SH-SY5Y (cell line): Measurements from ENCODE around the gene RANBP17.

Source experiments
- GATA2 ChIP-seq: IDR thresholded peaks from 2 replicates; pipeline ENCODE4 v1.6.1; 2011; ENCODE audit warnings: mild to moderate bottlenecking, low read depth, low read length
- GATA3 ChIP-seq: IDR thresholded peaks from 2 replicates; pipeline ENCODE4 v1.6.1; 2011; ENCODE audit warnings: low read depth, mild to moderate bottlenecking, low read length, moderate library complexity

The RANBP17 gene

DNA sequence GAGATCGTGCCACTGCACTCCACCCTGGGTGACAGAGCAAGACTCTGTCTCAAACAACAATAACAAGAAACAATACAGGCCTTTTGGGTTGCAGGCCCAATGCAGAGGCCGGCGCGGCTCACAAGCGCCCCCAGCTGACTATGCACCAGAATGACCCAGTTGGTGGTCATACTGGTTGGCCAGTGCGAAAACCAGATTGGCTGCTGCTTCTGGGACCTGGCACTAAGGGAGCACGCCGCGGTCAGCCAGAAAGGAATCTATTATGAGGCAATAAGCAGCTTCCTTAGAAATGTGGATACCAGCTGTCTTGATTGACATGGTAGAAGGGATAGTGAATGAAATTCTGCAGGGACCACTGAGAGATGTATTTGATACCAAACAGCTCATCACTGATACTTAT, 35.0 kb downstream of the RANBP17 start:
- TF ChIP-seq GATA2, result no peak
- no peak for TF ChIP-seq GATA3

DNA sequence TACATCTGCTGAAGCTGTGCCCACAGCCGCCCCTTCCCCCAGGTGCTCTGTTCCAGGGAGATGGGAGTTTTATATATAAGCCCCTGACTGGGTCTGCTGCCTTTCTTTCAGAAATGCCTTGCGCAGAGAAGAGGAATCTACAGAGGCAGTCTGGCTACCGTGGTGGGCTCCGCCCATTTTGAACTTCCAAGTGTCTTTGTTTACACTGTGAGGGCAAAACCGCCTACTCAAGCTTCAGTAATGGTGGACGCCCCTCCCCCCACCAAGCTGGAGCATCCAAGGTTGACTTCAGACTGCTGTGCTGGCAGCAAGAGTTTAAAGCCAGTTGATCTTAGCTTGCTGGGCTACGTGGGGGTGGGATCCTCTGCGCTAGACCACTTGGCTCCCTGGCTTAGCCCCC, 41.3 kb downstream of the RANBP17 start:
- TF ChIP-seq GATA3 (no peak), GATA2 (no peak)

DNA sequence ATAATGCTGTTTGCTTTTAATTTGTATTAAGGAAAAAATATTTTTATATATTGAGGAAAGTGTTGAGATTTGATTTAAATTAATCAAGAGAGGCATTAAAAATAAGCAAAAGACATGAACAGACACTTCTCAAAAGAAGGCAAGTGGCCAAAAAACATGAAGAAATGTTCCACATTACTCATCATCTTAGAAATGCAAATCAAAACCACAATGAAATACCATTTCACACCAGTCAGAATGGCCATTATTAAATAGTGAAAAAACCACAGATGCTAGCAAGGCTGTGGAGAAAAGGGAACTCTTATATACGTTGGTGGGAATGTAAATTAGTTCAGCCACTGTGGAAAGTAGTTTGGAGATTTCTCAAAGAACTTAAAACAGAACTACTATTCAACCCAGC, 45.9 kb downstream of the RANBP17 start:
- TF ChIP-seq GATA3, result no peak
- TF ChIP-seq GATA2, result no peak

GRCh38 chr5:170913573-170913972, 51.8 kb downstream of the RANBP17 start:
- TF ChIP-seq GATA2 (no peak), GATA3 (no peak)

DNA sequence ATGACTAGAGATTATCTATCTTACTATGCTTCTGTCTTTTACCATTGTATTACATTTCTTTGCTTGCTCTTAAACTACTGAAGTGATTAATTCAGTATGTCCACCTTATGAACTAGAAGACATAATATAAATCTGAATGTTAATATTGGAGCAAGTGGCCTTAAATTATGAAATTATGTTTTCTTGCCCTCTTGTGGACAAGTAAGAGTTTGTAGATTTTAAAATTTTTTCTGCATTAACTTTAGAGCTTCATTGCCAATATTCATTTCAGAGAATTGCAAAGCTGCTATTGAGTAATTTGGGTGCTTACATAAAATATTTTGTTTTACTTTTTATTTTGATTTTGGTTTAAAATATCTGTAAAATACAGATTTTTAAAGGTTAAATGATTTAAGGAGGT, 55.3 kb downstream of the RANBP17 start:
- TF ChIP-seq GATA3, result no peak
- no peak for TF ChIP-seq GATA2

- no peak for TF ChIP-seq GATA3
- no peak for TF ChIP-seq GATA2
Measured at GRCh38 chr5:170920196-170920595, 58.4 kb downstream of the RANBP17 start.

DNA sequence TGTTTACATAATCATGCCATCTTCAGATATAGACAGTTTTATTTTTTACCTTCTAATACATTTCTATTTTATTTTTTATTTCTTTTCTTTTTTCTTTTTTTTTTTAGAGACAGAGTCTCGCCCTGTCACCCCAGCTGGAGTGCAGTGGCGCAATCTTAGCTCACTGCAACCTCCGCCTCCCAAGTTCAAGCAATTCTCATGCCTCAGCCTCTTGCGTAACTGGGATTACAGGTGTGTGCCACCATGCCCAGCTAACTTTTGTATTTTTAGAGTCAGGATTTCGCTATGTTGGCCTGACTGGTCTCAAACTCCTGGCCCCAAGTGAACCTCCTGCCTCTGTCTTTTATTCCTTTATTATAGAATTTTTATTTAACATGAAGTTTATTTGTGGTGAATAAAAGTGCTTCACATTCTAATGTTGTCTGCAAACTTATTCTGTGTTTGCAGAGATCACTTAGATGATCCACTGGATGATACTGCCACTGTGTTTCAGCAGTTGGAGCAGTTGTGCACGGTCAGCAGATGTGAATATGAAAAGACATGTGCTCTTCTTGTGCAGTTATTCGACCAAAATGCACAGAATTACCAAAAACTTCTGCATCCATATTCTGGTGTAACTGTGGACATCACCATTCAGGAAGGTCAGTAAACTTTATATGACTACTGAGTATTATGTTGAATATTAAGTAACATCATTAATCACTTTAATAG, 62.2 kb downstream of the RANBP17 start:
- no peak for TF ChIP-seq GATA3
- TF ChIP-seq GATA2, result no peak

DNA sequence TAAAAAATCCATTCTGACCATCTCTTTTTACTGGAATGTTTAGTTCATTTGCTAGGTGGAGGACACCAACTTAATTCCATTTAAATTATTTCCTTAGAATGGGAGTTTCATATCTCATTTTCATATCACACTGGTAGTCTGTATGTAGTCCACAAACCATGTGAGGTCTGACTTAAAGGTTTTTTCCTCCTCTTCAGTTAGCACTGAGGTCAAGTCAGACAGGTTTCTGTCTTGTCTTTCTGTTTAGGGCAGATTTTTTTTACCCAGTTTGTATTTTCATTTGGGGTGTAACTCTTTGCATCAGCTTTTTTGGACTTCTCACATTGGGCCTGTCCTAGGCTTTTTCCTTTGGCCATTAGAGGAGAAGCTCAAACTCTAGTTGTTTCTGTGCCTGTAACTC, 75.3 kb downstream of the RANBP17 start:
- TF ChIP-seq GATA3, result no peak
- no peak for TF ChIP-seq GATA2

DNA sequence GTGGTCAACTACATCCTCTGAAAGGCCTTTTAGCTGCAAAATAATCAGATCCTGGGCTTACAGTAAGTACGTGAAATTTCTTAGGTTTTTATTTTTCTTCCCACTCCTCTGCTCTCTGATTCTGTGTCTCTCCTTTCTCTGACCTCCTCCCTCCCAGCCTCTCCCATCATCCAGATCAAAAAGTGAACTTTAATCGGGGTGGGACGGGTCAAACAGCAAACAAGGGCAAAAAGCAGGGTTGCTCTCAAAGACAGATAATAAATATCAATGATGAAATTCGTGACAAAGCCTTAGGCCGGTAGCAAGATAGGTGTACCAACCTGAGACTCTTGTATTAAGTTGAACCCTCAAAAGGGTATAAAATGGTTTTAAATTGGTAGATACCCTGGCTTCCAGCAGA, 76.1 kb downstream of the RANBP17 start:
- TF ChIP-seq GATA3 (no peak), GATA2 (no peak)

GRCh38 chr5:170939178-170939577, 77.4 kb downstream of the RANBP17 start:
- TF ChIP-seq GATA3 (no peak), GATA2 (no peak)

- no peak for TF ChIP-seq GATA2
- TF ChIP-seq GATA3, result no peak
Measured at GRCh38 chr5:170941788-170942187, 80.0 kb downstream of the RANBP17 start.

DNA sequence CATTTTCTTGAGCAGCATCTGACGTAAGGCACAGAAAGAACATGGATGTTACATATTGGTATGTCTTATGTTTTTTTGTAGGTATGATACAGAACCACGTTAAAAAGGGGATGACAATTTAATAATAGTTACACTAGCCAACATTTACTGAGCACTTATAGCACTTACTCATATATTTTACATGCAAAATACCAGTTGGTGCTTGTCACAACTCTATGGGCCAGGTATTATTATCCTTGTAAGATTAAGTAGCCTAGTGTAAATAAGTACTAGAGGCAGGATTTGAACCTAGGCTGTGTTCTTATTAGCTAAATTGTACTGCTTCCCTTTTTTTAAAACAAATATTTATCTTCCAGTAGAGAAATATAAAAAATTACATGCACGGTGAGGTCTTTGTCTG, 83.5 kb downstream of the RANBP17 start:
- no peak for TF ChIP-seq GATA2
- no peak for TF ChIP-seq GATA3

DNA sequence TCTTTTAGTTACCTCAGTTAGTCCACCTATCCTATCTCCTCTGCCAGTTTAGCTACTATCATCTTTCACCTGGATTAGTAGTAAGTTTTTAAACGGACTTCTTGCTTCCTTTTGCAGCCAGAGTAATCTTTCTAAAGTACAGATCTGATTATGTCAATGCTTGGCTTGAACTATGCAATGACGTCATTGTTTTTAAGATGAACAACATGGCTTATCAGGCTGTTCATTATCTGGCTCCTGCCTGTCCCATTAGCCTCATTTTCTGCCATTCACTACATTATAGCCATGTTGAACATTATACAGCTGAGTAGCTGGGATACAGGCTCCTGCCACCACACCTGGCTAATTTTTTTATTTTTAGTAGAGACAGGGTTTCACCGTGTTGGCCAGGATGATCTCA, 98.7 kb downstream of the RANBP17 start:
- 0 out of 2 replicates have a peak, but pooled peaks have one; percentile 6 for TF ChIP-seq GATA2
- no peak for TF ChIP-seq GATA3

GRCh38 chr5:170963521-170963920, 101.7 kb downstream of the RANBP17 start:
- TF ChIP-seq GATA3 (no peak), GATA2 (no peak)

DNA sequence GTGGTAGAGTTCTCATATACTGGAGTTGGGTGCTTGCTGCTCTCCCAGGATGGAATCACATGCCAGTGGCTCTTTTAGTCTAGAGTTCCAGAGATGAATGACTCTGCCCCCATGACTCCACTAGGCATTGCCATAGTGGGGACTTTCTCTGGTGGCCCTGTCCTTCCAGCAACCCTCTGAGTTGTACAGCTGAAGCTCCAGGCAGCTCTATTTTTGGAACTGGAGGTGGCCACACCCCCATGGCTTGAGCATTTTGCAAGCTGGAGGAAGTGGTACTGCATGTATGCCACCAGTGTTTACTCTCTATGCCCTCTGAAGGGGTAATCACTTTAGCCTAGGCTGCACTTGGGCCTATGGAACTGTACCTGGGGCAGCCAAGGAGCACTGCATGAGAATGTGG, 112.6 kb downstream of the RANBP17 start:
- TF ChIP-seq GATA3 (no peak), GATA2 (no peak)

DNA sequence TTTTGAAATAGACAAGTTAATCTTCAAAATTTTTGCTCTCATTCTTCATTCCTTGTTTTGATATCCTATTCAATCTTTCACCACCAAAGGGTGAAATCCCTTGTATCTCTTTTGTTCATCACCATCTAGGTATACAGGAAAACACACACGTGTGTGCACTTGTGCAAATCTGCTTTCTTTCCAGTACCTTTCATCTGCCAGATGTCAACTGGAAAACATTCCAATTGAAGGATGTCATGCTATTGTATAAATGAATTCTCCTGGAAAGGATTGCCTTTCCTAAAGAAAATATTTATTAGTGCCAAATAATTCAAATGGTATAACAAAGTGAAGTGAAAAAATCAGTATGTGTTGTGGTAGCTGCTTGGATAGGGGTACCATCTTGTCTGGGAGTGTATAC, 123.7 kb downstream of the RANBP17 start:
- TF ChIP-seq GATA2, result no peak
- no peak for TF ChIP-seq GATA3

DNA sequence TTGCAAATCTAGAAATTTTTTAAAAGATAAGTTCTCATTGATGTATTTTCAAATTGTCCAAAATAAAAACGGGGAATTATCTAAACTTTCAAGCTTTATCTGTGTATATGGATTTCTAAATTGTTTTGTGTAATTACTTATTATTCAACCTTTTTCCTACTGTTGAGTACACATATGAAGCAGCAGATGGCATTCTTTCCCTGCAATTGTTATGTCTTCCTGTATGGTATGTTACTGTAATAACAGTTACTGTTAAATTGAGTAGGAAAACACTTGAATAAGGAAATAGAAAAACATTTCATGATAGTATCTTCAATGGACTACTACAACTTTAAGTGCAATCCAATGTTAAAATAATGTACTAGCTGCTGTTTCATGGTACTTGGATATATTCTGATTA, 124.8 kb downstream of the RANBP17 start:
- TF ChIP-seq GATA2 (no peak), GATA3 (no peak)
